ENCODE measurements around the gene KRT86. TPM values are rescaled to one million over a fixed set of nuclear protein-coding genes. Genes with fewer than 3 reads are reported as not detected.
A peak's percentile ranks its signal among the peaks of the same experiment; 100 is the strongest.

KRT86 gene
- total RNA-seq, 4 donors from 2014 or later: 1.7 TPM; not detected in 3

- TF ChIP-seq POLR2AphosphoS5 (IDR thresholded peaks at IDR 0.05): no peak
- TF ChIP-seq, protein P1, sequence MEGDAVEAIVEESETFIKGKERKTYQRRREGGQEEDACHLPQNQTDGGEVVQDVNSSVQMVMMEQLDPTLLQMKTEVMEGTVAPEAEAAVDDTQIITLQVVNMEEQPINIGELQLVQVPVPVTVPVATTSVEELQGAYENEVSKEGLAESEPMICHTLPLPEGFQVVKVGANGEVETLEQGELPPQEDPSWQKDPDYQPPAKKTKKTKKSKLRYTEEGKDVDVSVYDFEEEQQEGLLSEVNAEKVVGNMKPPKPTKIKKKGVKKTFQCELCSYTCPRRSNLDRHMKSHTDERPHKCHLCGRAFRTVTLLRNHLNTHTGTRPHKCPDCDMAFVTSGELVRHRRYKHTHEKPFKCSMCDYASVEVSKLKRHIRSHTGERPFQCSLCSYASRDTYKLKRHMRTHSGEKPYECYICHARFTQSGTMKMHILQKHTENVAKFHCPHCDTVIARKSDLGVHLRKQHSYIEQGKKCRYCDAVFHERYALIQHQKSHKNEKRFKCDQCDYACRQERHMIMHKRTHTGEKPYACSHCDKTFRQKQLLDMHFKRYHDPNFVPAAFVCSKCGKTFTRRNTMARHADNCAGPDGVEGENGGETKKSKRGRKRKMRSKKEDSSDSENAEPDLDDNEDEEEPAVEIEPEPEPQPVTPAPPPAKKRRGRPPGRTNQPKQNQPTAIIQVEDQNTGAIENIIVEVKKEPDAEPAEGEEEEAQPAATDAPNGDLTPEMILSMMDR (IDR thresholded peaks at IDR 0.05): no peak
- TF ChIP-seq EP300 (IDR thresholded peaks at IDR 0.05): no peak
- TF ChIP-seq POLR2A (IDR thresholded peaks at IDR 0.05): no peak
- H3K9me3 ChIP-seq: no peaks in the 10 kb centered on the region
- no peak overlapping the region for H3K4me3 ChIP-seq
- no peak overlapping the region for H3K27ac ChIP-seq
- no peak for ATAC-seq
- peaks cover 0 to 20% (median 6%) of the 10 kb centered on the region in 3 donors for H3K4me1 ChIP-seq
- WGBS, 2 donors (ENCODE audit: low coverage in 1 of 2): 92% methylated on average over 2 of the region's 2 CpGs; no CpG with 5 or more reads in 1 of the 2 donors
- peaks cover 6% of the 10 kb centered on the region for H3K27me3 ChIP-seq
- H3K36me3 ChIP-seq: no peaks in the 10 kb centered on the region
These were observed 32.3 kb downstream of the KRT86 start for GRCh38 chr12:52306731-52307130.

GRCh38 chr12:52307836-52308805, 33.7 kb downstream of the KRT86 start:
- peak overlapping the region; percentile 32 to 52 for H3K4me3 ChIP-seq
- H3K27me3 ChIP-seq: peaks cover 12% of the 10 kb centered on the region
- peak overlapping the region in 3 of 4 donors; percentile 63 to 82 (median 64) for H3K27ac ChIP-seq
- H3K36me3 ChIP-seq: no peaks in the 10 kb centered on the region
- peaks cover 0 to 20% (median 6%) of the 10 kb centered on the region in 3 donors for H3K4me1 ChIP-seq
- TF ChIP-seq POLR2AphosphoS5 (IDR thresholded peaks at IDR 0.05) (peak; percentile 4), EP300 (IDR thresholded peaks at IDR 0.05) (no peak), POLR2A (IDR thresholded peaks at IDR 0.05) (peak; percentile 49 to 53)
- TF ChIP-seq, protein P1 (IDR thresholded peaks at IDR 0.05): peak in 3 of 4 experiments; percentile 40 to 50 (median 41)
- ATAC-seq: peak; percentile 89
- 58 to 60% methylated on average over 4 to 5 of the region's 71 CpGs for WGBS, 2 donors (ENCODE audit: low coverage in 1 of 2)
- no peaks in the 10 kb centered on the region for H3K9me3 ChIP-seq

- 35 to 92% methylated on average over 2 to 11 of the region's 15 CpGs for WGBS, 2 donors (ENCODE audit: low coverage in 1 of 2)
- H3K27ac ChIP-seq: peak overlapping the region in 3 of 4 donors; percentile 63 to 82 (median 64)
- TF ChIP-seq, protein P1 (IDR thresholded peaks at IDR 0.05): no peak
- no peak for TF ChIP-seq EP300 (IDR thresholded peaks at IDR 0.05)
- H3K9me3 ChIP-seq: no peaks in the 10 kb centered on the region
- H3K36me3 ChIP-seq: no peaks in the 10 kb centered on the region
- peaks cover 0 to 20% (median 6%) of the 10 kb centered on the region in 3 donors for H3K4me1 ChIP-seq
- H3K27me3 ChIP-seq: peaks cover 13% of the 10 kb centered on the region
- ATAC-seq: no peak
- H3K4me3 ChIP-seq: peak overlapping the region; percentile 32 to 52
These were observed 34.5 kb downstream of the KRT86 start for GRCh38 chr12:52308806-52309425.

DNA sequence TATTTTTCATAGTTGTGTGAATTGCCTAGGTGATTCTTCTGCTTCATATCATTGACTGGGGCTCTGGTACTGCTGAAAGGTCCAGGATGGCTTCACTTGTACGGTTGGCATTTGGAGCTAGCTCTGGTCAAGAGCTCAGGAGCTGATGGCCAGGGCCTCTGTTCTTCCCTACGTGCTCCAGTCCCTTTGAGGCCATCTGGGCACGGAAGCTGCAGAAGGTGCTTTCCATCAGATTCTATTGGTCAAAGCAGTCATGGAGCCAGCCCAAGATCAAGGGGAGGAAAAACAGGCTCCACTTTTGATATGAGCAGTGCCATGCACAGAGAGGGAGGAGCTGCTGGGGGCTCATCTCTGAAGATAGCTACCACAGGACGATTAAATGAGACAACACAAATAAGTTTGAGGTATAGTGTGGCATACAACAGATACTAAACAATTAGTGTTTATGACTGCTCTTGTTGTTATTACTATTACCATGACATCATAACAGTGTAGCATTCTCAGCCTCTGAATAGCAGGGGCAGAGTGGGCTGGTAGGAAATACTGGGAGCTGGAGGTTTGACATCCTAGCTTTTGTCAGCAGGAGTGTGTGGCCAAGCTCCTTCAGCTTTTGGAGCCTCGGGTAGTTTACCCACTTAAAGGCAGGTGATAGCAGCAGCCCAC, 36.3 kb downstream of the KRT86 start:
- H3K27ac ChIP-seq: no peak overlapping the region
- no peak for ATAC-seq
- no peaks in the 10 kb centered on the region for H3K9me3 ChIP-seq
- 69 to 80% methylated on average over 2 to 3 of the region's 5 CpGs for WGBS, 2 donors (ENCODE audit: low coverage in 1 of 2)
- TF ChIP-seq POLR2AphosphoS5 (IDR thresholded peaks at IDR 0.05) (no peak), EP300 (IDR thresholded peaks at IDR 0.05) (no peak), POLR2A (IDR thresholded peaks at IDR 0.05) (no peak)
- TF ChIP-seq, protein P1 (IDR thresholded peaks at IDR 0.05): no peak
- no peak overlapping the region for H3K4me3 ChIP-seq
- no peaks in the 10 kb centered on the region for H3K36me3 ChIP-seq
- H3K27me3 ChIP-seq: peaks cover 19% of the 10 kb centered on the region
- peaks cover 0 to 20% (median 6%) of the 10 kb centered on the region in 3 donors for H3K4me1 ChIP-seq

All from gastroesophageal sphincter (tissue), 4 donors.